Cardiac muscle cell (in vitro differentiated cells and primary cell): ENCODE measurements around the gene CACNA1S. TPM values are rescaled to one million over a fixed set of nuclear protein-coding genes. Genes with fewer than 3 reads are reported as not detected.

Experiments
- DNase-seq, 2 donors: peaks; one replicate each; pipeline versions ENCODE4 v3.0.0 to v3.0.0-alpha.2; 2010 to 2017; ENCODE audit warnings: low read depth in 1 of 2, low spot score in 1 of 2
- H3K27ac ChIP-seq: fragments of 200-600 bp; sonication (generic); 2 replicates; pipeline ENCODE4 v1.5.1; 2016
- H3K27me3 ChIP-seq: fragments of 200-600 bp; sonication (generic); 2 replicates; pipeline ENCODE4 v1.6.0; 2016; ENCODE audit warnings: control low read depth
- H3K36me3 ChIP-seq: fragments of 200-600 bp; sonication (generic); 2 replicates; pipeline ENCODE4 v1.5.1; 2016; ENCODE audit warnings: control low read depth
- H3K4me1 ChIP-seq: fragments of 200-600 bp; sonication (generic); 2 replicates; pipeline ENCODE4 v1.8.1; 2017; ENCODE audit warnings: low read depth, mild to moderate bottlenecking, mixed run types
- H3K4me3 ChIP-seq: fragments of 200-600 bp; sonication (generic); 2 replicates; pipeline ENCODE4 v1.5.1; 2016; ENCODE audit warnings: mild to moderate bottlenecking
- H3K9me3 ChIP-seq: fragments of 200-600 bp; sonication (generic); 2 replicates; pipeline ENCODE4 v1.5.1; 2017; ENCODE audit warnings: low read depth, mild to moderate bottlenecking, control low read depth
- CTCF ChIP-seq: IDR thresholded peaks from 2 replicates; pipeline ENCODE4 v1.5.1; 2012; ENCODE audit warnings: low read depth, mild to moderate bottlenecking, low read length
- polyA plus RNA-seq: library from polyadenylated mRNA; unstranded; fragments of >200 nt; fragmentation: Nextera tagmentation; extraction: Ambion mirVana; gene quantifications from 2 replicates; pipeline ENCODE4 v1.2.1, GENCODE V29; 2016
- total RNA-seq: library from RNA; depleted of rRNA; stranded (reverse); fragments of >200 nt; gene quantifications from 2 replicates; pipeline ENCODE4 v1.2.3, GENCODE V29; 2016

Gene CACNA1S
- total and polyA plus RNA-seq, 2 experiments from 2014 or later: 0.30 TPM; not detected in 1

- TF ChIP-seq CTCF: peak; percentile 89
- peak overlapping the region; percentile 46 for H3K4me3 ChIP-seq
- H3K27me3 ChIP-seq: peaks cover 25% of the 10 kb centered on the region
- DNase-seq: peak; percentile 94 to 95
- H3K4me1 ChIP-seq: peaks cover 6% of the 10 kb centered on the region
- H3K36me3 ChIP-seq: no peaks in the 10 kb centered on the region
- no peaks in the 10 kb centered on the region for H3K9me3 ChIP-seq
- H3K27ac ChIP-seq: no peak overlapping the region
Measured at GRCh38 chr1:201114245-201115131, 2.3 kb upstream of the CACNA1S start.

GRCh38 chr1:201113451-201114244, 1.4 kb upstream of the CACNA1S start:
- Histone ChIP-seq H3K9me3 (no peaks in the 10 kb centered on the region), H3K4me3 (no peak overlapping the region), H3K36me3 (no peaks in the 10 kb centered on the region), H3K4me1 (peaks cover 6% of the 10 kb centered on the region), H3K27me3 (peaks cover 25% of the 10 kb centered on the region), H3K27ac (no peak overlapping the region)
- TF ChIP-seq CTCF: no peak
- DNase-seq: no peak

GRCh38 chr1:201112926-201113325, 700 bp upstream of the CACNA1S start:
- H3K27ac ChIP-seq: no peak overlapping the region
- no peak for DNase-seq
- peaks cover 6% of the 10 kb centered on the region for H3K4me1 ChIP-seq
- H3K36me3 ChIP-seq: no peaks in the 10 kb centered on the region
- H3K27me3 ChIP-seq: peaks cover 23% of the 10 kb centered on the region
- no peak overlapping the region for H3K4me3 ChIP-seq
- no peak for TF ChIP-seq CTCF
- no peaks in the 10 kb centered on the region for H3K9me3 ChIP-seq

- Histone ChIP-seq H3K9me3 (no peaks in the 10 kb centered on the region), H3K27ac (no peak overlapping the region), H3K4me1 (peaks cover 6% of the 10 kb centered on the region), H3K27me3 (peaks cover 21% of the 10 kb centered on the region), H3K36me3 (no peaks in the 10 kb centered on the region), H3K4me3 (no peak overlapping the region)
- no peak for TF ChIP-seq CTCF
- DNase-seq: no peak
Measured at GRCh38 chr1:201111672-201112071, 554 bp downstream of the CACNA1S start.

- no peak for TF ChIP-seq CTCF
Measured at GRCh38 chr1:201111156-201111555, 1.1 kb downstream of the CACNA1S start.

More at GRCh38 chr1:201111156-201111555, 1.1 kb downstream of the CACNA1S start:
- Histone ChIP-seq H3K27ac (no peak overlapping the region), H3K4me3 (no peak overlapping the region), H3K27me3 (peaks cover 15% of the 10 kb centered on the region), H3K9me3 (no peaks in the 10 kb centered on the region), H3K36me3 (no peaks in the 10 kb centered on the region), H3K4me1 (peaks cover 6% of the 10 kb centered on the region)
- no peak for DNase-seq
